ENCODE data around the gene RDH16.
"Not testable (repeated sequence)": the region's sequence is repeated elsewhere in the genome, so short reads cannot be mapped to it uniquely, and the experiment has no call there.

Gene RDH16

GRCh38 chr12:56948881-56949280 lies 8.5 kb downstream of the RDH16 start:
- no peak for DNase-seq (ENCODE audit: low read depth in 2 of 2)
- H3K4me3 ChIP-seq (replicated peaks in 1 of 2; ENCODE audit: low read depth in 2 of 2, low read length in 2 of 2) = no peak overlapping the region
- TF ChIP-seq, protein P1, sequence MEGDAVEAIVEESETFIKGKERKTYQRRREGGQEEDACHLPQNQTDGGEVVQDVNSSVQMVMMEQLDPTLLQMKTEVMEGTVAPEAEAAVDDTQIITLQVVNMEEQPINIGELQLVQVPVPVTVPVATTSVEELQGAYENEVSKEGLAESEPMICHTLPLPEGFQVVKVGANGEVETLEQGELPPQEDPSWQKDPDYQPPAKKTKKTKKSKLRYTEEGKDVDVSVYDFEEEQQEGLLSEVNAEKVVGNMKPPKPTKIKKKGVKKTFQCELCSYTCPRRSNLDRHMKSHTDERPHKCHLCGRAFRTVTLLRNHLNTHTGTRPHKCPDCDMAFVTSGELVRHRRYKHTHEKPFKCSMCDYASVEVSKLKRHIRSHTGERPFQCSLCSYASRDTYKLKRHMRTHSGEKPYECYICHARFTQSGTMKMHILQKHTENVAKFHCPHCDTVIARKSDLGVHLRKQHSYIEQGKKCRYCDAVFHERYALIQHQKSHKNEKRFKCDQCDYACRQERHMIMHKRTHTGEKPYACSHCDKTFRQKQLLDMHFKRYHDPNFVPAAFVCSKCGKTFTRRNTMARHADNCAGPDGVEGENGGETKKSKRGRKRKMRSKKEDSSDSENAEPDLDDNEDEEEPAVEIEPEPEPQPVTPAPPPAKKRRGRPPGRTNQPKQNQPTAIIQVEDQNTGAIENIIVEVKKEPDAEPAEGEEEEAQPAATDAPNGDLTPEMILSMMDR (IDR thresholded peaks at IDR 0.05; ENCODE audit: low read depth, low read length) = no peak

GRCh38 chr12:56948457-56948777 lies 9.0 kb downstream of the RDH16 start:
- TF ChIP-seq, protein P1 (IDR thresholded peaks at IDR 0.05; ENCODE audit: low read depth, low read length) = no peak
- no peak overlapping the region for H3K4me3 ChIP-seq (replicated peaks in 1 of 2; ENCODE audit: low read depth in 2 of 2, low read length in 2 of 2)
- no peak for DNase-seq (ENCODE audit: low read depth in 2 of 2)

DNA sequence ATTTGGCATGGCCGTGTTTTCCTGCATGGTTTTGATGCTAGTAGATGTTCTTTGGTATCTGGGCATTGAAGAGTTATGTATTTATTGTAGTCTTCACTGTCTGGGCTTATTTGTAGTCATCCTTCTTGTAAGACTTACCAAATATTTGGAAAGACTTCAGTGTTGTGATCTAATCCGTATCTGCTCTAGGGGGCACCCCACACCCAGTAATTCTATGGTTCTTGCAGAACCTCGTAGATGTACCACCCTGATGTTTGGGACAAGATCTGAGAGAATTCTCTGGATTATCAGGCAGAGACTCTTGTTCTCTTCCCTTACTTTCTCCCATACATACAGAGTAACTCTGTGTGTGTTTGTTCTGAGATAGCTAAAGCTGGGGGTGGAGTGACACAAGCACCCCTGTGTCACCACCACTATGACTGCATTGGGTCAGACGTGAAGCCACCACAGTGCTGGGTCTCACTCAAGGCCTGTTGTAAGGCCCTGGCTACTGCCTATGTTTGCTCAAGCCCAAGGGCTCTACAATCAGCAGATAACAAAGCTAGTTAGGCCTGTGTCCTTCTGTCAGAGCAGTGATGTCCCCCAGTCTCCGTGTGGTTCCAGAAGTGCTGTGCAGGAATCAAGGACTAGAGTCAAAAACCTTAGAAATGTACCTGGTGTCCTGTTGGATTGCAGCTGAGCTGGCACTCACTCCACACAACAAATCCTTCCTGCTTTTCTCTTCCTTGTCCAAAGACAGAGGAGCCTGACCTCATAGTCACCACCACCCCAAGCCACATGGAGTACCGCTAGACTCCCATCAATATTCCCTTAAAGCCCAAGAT lies 9.6 kb downstream of the RDH16 start:
- peak in 1 of 2 donors; percentile 7 for DNase-seq (ENCODE audit: low read depth in 2 of 2)
- H3K4me3 ChIP-seq (replicated peaks in 1 of 2; ENCODE audit: low read depth in 2 of 2, low read length in 2 of 2) = no peak overlapping the region
- TF ChIP-seq, protein P1 (IDR thresholded peaks at IDR 0.05; ENCODE audit: low read depth, low read length) = no peak

GRCh38 chr12:56943878-56944277 lies 13.5 kb downstream of the RDH16 start:
- TF ChIP-seq, protein P1 (IDR thresholded peaks at IDR 0.05; ENCODE audit: low read depth, low read length) = no peak
- no peak for DNase-seq (ENCODE audit: low read depth in 2 of 2)

GRCh38 chr12:56943374-56943773 lies 14.0 kb downstream of the RDH16 start:
- H3K4me3 ChIP-seq (replicated peaks in 1 of 2; ENCODE audit: low read depth in 2 of 2, low read length in 2 of 2); DNase-seq (ENCODE audit: low read depth in 2 of 2): not testable (repeated sequence)

More at GRCh38 chr12:56943878-56944277, 13.5 kb downstream of the RDH16 start:
- no peak overlapping the region for H3K4me3 ChIP-seq (replicated peaks in 1 of 2; ENCODE audit: low read depth in 2 of 2, low read length in 2 of 2)

GRCh38 chr12:56941299-56942017 lies 15.9 kb downstream of the RDH16 start:
- peak; percentile 58 to 65 for DNase-seq (ENCODE audit: low read depth in 2 of 2)
- TF ChIP-seq, protein P1 (IDR thresholded peaks at IDR 0.05; ENCODE audit: low read depth, low read length) = no peak
- H3K4me3 ChIP-seq (replicated peaks in 1 of 2; ENCODE audit: low read depth in 2 of 2, low read length in 2 of 2) = no peak overlapping the region

- not testable (repeated sequence) for DNase-seq (ENCODE audit: low read depth in 2 of 2); H3K4me3 ChIP-seq (replicated peaks in 1 of 2; ENCODE audit: low read depth in 2 of 2, low read length in 2 of 2)
Measured at GRCh38 chr12:56940942-56941298, 16.5 kb downstream of the RDH16 start.
